ENCODE results near the gene MYCT1. TPM values are rescaled to one million over a fixed set of nuclear protein-coding genes. Genes with fewer than 3 reads are reported as not detected.
A peak's percentile ranks its signal among the peaks of the same experiment; 100 is the strongest.

MYCT1 gene
- 8.4 and 9.6 TPM in 2 replicates for total RNA-seq

GRCh38 chr6:152697634-152698033, at the start of gene MYCT1:
Gene MYCT1 (plus strand): TSS chr6:152697897. CDS start chr6:152697903, 6 bp downstream.
- H3K27me3 ChIP-seq (ENCODE audit: control insufficient read depth, insufficient read depth, low read length): no peaks in the 10 kb centered on the region
- no peaks in the 10 kb centered on the region for H3K36me3 ChIP-seq (ENCODE audit: control insufficient read depth, insufficient read depth, low read length)
- H3K4me3 ChIP-seq (ENCODE audit: low read depth, low read length): no peak within 1 kb of the TSS
- TF ChIP-seq CTCF (IDR thresholded peaks at IDR 0.05; ENCODE audit: insufficient read depth, low read length, poor library complexity, severe bottlenecking): no peak
- DNase-seq (ENCODE audit: low read depth): no peak

GRCh38 chr6:152648105-152648504, 49.6 kb upstream of the MYCT1 start:
- no peak for DNase-seq (ENCODE audit: low read depth)
- no peak for TF ChIP-seq CTCF (IDR thresholded peaks at IDR 0.05; ENCODE audit: insufficient read depth, low read length, poor library complexity, severe bottlenecking)
- H3K4me3 ChIP-seq (ENCODE audit: low read depth, low read length): no peak overlapping the region
- H3K27me3 ChIP-seq (ENCODE audit: control insufficient read depth, insufficient read depth, low read length): no peaks in the 10 kb centered on the region
- H3K36me3 ChIP-seq (ENCODE audit: control insufficient read depth, insufficient read depth, low read length): no peaks in the 10 kb centered on the region

- Histone ChIP-seq H3K4me3 (ENCODE audit: low read depth, low read length) (no peak overlapping the region), H3K27me3 (ENCODE audit: control insufficient read depth, insufficient read depth, low read length) (no peaks in the 10 kb centered on the region), H3K36me3 (ENCODE audit: control insufficient read depth, insufficient read depth, low read length) (no peaks in the 10 kb centered on the region)
- TF ChIP-seq CTCF (IDR thresholded peaks at IDR 0.05; ENCODE audit: insufficient read depth, low read length, poor library complexity, severe bottlenecking): no peak
- DNase-seq (ENCODE audit: low read depth): no peak
These were observed 45.7 kb upstream of the MYCT1 start for GRCh38 chr6:152651986-152652385.

GRCh38 chr6:152661776-152662175, 35.9 kb upstream of the MYCT1 start:
- no peak for TF ChIP-seq CTCF (IDR thresholded peaks at IDR 0.05; ENCODE audit: insufficient read depth, low read length, poor library complexity, severe bottlenecking)
- DNase-seq (ENCODE audit: low read depth): no peak
- Histone ChIP-seq H3K36me3 (ENCODE audit: control insufficient read depth, insufficient read depth, low read length) (no peaks in the 10 kb centered on the region), H3K4me3 (ENCODE audit: low read depth, low read length) (no peak overlapping the region), H3K27me3 (ENCODE audit: control insufficient read depth, insufficient read depth, low read length) (no peaks in the 10 kb centered on the region)

- no peaks in the 10 kb centered on the region for H3K27me3 ChIP-seq (ENCODE audit: control insufficient read depth, insufficient read depth, low read length)
- TF ChIP-seq CTCF (IDR thresholded peaks at IDR 0.05; ENCODE audit: insufficient read depth, low read length, poor library complexity, severe bottlenecking): peak; percentile 20
- H3K4me3 ChIP-seq (ENCODE audit: low read depth, low read length): no peak overlapping the region
- no peak for DNase-seq (ENCODE audit: low read depth)
- H3K36me3 ChIP-seq (ENCODE audit: control insufficient read depth, insufficient read depth, low read length): no peaks in the 10 kb centered on the region
These were observed 27.8 kb upstream of the MYCT1 start for GRCh38 chr6:152669895-152670294.

GRCh38 chr6:152671171-152671570, 26.5 kb upstream of the MYCT1 start:
- TF ChIP-seq CTCF (IDR thresholded peaks at IDR 0.05; ENCODE audit: insufficient read depth, low read length, poor library complexity, severe bottlenecking): no peak
- DNase-seq (ENCODE audit: low read depth): no peak
- Histone ChIP-seq H3K27me3 (ENCODE audit: control insufficient read depth, insufficient read depth, low read length) (no peaks in the 10 kb centered on the region), H3K36me3 (ENCODE audit: control insufficient read depth, insufficient read depth, low read length) (no peaks in the 10 kb centered on the region), H3K4me3 (ENCODE audit: low read depth, low read length) (no peak overlapping the region)

Measured in kidney epithelial cell (primary cell).